GM19438 (cell line): ENCODE measurements around the gene MMP15.
"Not testable (repeated sequence)": the region's sequence is repeated elsewhere in the genome, so short reads cannot be mapped to it uniquely, and the experiment has no call there.

Experiments
- ATAC-seq: cut with Tn5 transposase; IDR thresholded peaks from one replicate; pipeline ENCODE4 v1.9.1; 2021; ENCODE audit warnings: low read depth; ENCODE audit not compliant: unreplicated experiment

The MMP15 gene

DNA sequence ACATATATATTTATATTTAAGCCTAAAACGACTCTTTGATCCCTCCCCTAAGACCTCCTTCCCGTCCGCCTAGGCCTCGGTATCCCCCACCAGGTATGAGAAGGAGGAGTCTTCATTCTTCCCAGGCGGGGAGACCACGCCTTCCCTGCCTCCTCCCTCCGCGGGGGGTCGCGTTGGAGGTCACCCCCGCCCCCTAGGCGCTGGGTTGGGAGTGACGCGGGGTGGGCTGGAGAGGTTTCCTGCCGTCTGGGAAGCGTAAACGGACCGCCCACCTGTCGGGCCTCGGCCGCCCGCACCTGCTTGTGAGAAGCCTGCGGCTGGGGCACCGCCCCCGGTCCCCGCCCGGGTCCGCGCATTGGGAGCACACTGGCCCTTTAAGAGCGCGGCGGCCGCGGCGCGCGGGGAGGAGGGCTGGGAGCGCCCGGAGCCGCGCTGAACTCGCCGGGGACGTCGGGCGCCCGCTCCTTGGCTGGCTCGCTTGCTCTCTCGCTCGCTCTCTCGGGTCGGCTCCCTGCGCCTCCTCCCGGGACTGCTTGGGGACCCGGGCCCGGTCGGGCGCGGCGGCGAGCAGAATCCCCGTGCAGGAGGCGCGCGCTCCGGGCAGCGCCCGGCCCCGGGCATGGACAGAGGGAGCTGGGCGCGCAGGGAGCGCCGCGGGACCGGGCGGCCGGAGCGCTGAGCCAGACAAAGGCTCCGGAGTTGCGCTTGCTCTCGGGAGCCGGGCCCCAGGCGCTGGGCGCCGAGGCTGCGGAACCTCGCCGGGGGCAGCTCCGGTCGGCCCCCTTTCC is at the start of gene MMP15:
Gene MMP15, plus strand, starts transcription at position 404 of the 788 bp plus-strand sequence. CDS start 597 bp downstream, outside the sequence.
- ATAC-seq = peak; percentile 60

DNA sequence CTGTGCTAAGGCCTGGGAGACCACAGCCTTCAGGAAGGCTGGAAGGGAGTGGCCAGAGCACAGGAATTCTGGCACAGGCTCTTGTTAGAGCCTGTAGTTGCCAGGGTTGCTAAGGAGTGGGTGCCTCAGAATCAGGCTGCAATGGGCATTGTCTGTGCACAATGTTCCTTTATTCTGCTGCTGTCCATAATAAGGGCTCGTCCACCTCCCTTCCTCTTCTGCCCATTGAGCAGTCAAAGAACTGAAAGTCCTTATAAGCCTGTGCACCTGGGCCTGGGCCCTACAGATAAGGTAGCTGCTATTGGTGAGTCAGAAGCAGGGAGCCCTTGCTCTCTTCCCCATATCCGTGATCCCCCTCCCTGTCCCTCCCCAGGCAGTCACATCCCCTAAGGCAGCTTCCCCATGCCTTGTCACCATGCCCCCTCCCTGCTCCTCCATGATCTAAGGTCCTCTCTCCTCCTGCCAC is 49.2 kb upstream of the MMP15 start:
- ATAC-seq = no peak

DNA sequence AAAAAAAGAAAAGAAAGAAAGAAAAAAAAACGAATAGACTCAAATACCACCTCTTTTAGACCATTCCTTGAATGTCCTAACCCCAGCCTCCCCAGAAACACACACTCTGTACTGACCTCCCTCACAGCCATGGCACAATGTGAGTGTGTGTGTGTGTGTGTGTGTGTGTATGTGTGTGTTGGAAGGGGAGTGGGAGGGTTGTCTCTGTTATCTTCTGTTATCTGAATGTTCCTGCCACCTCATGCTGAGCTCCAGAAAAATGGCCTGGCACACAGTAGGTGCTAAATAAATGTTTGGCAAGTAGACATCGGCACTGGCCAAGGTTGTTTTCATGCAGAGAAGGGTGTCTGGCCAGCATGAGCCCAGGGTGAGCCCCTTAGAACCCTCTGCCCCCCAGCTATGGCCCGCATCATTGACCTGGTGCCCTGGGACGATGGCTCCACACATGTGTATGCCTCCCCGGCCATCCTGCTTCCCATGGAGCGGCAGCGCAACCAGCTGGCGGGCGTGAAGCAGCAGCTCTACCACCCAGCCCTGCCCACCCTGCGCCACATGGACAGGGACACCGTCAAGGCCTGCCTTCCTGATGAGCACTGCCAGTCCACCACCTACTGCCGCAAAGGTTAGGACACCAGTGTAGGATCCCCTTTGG is 48.0 kb upstream of the MMP15 start:
- ATAC-seq = no peak

DNA sequence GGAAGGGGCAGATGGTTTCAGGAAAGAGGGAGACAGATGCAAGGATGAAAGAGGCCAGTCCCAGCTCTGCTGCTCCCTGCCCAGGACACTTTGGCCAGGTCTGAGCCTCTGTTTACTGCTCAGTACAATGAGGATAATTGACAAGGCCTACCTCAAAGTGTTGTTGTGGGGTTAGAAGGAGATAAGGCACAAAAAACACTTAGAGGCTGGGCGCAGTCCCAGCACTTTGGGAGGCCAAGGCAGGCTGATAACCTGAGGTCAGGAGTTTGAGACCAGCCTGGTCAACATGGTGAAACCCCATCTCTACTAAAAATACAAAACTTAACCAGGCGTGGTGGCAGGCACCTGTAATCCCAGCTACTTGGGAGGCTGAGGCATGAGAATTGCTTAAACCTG is 47.5 kb upstream of the MMP15 start:
- ATAC-seq = not testable (repeated sequence)

- ATAC-seq = no peak
These were observed 46.5 kb upstream of the MMP15 start for GRCh38 chr16:57979006-57979585.

DNA sequence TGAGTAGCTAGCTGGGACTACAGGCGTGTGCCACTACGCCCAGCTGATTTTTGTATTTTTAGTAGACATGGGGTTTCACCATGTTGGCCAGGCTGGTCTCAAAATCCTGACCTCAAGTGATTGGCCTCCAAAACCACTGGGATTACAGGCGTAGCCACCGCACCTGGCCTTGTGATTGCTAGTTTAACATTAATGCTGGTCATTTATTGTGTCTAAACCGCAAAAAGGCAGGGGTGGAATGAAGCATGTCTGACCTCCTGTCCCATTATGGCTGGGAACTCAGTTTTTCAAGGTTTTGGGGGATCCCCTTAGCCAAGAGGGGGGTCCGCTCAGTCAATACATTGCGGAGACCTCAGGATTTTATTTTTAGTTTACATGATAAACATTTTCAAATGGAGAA is 43.9 kb upstream of the MMP15 start:
- ATAC-seq = no peak

DNA sequence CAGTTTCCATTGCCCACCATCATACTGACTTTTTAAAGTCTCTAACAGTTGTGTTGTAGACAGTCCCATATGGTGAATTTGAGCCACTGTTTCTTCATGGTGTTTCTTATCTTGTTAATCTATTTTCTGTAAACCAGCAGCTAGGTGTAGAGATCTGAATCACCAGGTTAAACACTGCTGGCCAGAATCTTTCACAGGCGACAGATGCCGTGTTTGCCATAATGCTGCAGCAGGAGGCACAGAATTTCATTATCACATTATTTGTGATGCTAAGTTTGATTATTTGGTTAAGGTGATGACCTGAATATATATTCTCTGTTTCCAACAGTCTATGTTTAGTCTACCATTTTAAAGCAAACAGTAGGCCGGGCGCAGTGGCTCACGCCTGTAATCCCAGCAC is 43.2 kb upstream of the MMP15 start:
- ATAC-seq = no peak

GRCh38 chr16:57984443-57985203 is 40.9 kb upstream of the MMP15 start:
- ATAC-seq = peak; percentile 57

- no peak for ATAC-seq
These were observed 40.1 kb upstream of the MMP15 start for GRCh38 chr16:57985204-57986181.

- ATAC-seq = no peak
These were observed 39.4 kb upstream of the MMP15 start for GRCh38 chr16:57986196-57986595.

DNA sequence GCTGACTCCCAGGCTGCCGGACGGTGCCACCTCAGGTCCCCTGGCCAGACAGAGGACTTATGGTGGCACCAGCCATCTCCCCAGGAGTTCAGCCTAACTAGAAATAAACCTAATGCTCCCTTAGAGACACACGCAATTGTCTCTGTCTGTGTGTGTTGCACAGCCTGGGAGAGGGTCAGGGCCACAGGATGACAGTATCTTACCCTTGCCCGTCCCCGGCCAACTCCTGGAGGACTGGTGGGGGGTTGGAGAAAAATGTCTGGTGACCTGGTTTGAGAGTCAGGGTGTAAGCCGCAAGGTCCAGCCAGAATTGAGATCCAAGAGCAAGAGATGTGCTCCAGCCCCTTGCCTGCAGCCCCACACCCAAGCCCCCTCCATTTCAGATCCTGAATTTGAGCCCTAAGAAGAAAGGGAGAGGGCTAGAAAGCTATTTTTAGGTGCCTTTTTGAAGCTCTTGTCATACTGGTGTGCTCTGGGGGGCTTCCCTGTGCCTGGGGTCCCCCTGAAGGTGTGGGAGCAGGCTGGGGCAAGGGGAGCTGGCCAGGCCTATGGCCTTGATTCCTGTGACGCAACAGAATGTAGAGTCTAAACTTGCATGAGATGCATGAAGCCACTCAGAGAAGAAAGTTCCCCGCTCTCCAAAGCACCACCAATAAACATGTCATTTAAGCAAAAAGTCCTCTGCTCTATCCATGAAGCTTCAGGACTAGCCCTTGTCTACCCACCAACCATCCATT is 37.9 kb upstream of the MMP15 start:
- ATAC-seq = no peak

DNA sequence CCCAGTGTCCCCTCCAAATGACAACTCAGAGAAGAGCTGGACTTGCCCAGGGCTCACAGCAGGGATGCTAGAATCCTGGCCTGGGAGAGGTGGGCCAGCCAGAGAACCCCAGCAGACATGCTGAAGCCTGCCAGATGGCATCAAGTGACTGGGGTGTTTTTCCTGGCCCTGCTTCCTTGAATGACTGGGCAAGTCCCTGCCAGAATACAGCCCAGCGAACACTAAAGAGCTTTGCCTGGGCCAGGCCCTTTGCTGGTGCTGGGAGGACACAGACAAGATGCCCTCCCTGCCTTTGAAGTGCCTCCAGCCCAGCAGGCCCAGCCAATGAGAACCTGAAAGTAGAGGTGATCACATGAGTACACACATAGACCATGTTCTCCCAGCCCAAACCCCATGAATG is 36.6 kb upstream of the MMP15 start:
- ATAC-seq = no peak

DNA sequence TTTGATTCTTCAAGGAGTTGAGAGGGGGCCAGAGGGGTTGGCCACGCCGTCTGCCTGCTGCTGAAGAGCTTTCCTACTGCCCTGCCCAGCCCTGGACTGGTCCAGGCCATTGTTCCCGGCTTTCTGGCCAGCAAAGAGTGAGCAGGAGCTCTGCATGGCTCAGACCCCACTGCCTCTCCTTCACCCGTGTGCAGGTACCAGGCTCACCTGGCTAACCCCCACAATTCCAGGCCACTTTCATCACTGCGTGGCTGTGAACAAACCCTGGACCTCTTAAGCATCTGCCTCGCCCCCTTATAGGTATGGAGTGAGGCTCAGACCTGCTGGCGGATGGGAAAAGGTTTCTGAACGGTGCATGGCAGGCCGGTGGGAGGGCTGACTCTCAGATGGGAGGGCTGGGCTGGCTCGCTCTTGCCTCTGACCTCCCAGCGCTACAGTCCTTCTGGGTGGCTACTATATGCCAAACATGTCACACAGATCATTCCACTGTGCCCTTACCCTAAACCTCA is 33.9 kb upstream of the MMP15 start:
- ATAC-seq = no peak

GRCh38 chr16:57992084-57992483 is 33.5 kb upstream of the MMP15 start:
- ATAC-seq = no peak

GRCh38 chr16:57993438-57993837 is 32.1 kb upstream of the MMP15 start:
- ATAC-seq = no peak

- no peak for ATAC-seq
These were observed 31.7 kb upstream of the MMP15 start for GRCh38 chr16:57993897-57994296.

DNA sequence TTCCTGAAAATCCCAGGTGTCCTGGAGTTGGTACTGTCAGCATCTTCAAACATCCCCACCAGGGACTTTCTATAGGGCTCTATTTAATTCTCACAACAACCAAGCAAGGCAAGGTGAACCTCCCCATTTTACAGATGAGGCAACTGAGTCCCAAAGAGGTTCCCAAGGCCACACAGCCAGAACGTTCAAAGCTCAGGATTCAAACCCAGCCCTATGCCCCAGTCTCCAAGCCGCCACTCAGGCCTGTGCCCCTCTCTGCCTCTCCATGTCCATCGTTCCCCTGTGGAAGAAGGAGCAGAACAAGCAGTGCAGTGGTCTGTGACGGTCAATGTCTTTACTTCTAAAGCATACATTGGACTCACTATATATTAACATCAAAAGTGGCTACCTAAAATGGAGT is 31.2 kb upstream of the MMP15 start:
- ATAC-seq = no peak

GRCh38 chr16:57994778-57995177 is 30.8 kb upstream of the MMP15 start:
- peak; percentile 53 for ATAC-seq
